Measurements from ENCODE around the gene PPP1R26. TPM values are rescaled to one million over a fixed set of nuclear protein-coding genes. Genes with fewer than 3 reads are reported as not detected.

Gene PPP1R26
- total and polyA plus RNA-seq, 2 experiments from 2014 or later: 10.7 to 49.8 TPM

DNA sequence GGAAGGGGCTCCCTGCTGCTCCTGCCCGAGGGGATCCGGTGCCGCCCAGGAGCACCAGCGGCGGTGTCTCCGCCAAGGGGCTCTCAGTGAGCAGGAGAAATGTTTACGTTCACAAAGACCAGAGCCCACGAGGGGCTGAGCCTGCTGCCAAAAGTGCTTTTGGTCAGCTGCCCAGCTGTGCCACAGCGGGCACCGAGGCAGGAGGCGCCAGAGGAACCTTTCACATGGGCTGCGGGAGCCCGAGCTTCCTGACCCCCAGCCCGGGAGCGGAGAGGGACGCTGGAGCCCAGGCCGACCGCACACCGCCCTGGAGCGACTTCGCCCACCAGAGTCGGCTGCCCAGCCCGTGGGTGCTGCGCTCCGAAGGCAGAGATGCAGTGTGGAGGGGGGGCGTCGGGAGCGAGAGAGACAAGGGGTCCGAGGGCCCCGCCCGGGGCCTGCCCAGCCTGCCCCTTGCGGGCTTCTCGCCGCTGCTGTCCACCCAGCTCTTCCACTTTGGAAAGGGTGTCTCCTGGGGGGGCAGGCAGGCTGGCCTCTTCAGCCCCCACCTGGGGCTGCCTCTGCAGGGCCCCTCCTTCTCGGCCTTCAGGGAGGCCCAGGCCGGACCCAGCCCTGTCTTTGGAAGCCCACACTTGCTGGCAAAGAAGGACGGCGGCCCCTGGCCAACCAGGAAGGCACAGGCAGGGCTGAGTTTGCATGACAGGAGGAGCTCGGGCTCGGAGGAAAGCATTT is 7.9 kb downstream of the PPP1R26 start:
- Histone ChIP-seq H3K36me3 (ENCODE audit: insufficient read depth) (peaks cover 7% of the 10 kb centered on the region; the same call in 1 of the 2 replicates), H3K4me2 (no peak overlapping the region), H3F3A (replicated peaks; ENCODE audit: low read depth) (no peaks in the 10 kb centered on the region), H2AFZ (no peak overlapping the region), H3K4me1 (ENCODE audit: insufficient read depth) (no peaks in the 10 kb centered on the region), H4K20me1 (replicated peaks; ENCODE audit: insufficient read depth) (0 out of 2 replicates have a peak, but pooled peaks cover 4% of the 10 kb centered on the region), H3K27me3 (ENCODE audit: insufficient read depth) (no peaks in the 10 kb centered on the region), H3K27ac (ENCODE audit: low read depth) (no peak overlapping the region), H3K9me2 (ENCODE audit: insufficient read depth) (no peaks in the 10 kb centered on the region), H3K4me3 (no peak overlapping the region), H3K79me2 (replicated peaks; ENCODE audit: insufficient read depth) (peaks cover 5% of the 10 kb centered on the region)
- Mint-ChIP-seq H3K27ac (no peak overlapping the region), H3K4me3 (no peak overlapping the region), H3K27me3 (ENCODE audit: insufficient read depth, low read depth, poor library complexity) (peaks cover 2% of the 10 kb centered on the region), H3K9me3 (no peaks in the 10 kb centered on the region), H3K36me3 (ENCODE audit: low read depth) (peaks cover 44% of the 10 kb centered on the region), H3K4me1 (peaks cover 2% of the 10 kb centered on the region)
- TF ChIP-seq EZH2 (IDR thresholded peaks at IDR 0.05; ENCODE audit: low read depth, unreplicated experiment) (no peak), POLR2AphosphoS5 (IDR thresholded peaks at IDR 0.05; ENCODE audit: low read depth) (no peak), ZNF114 (CRISPR knock-in tag; IDR thresholded peaks at IDR 0.05) (no peak), ZNF331 (CRISPR knock-in tag; IDR thresholded peaks at IDR 0.05; ENCODE audit: low read depth) (no peak)
- TF ChIP-seq, protein P1, sequence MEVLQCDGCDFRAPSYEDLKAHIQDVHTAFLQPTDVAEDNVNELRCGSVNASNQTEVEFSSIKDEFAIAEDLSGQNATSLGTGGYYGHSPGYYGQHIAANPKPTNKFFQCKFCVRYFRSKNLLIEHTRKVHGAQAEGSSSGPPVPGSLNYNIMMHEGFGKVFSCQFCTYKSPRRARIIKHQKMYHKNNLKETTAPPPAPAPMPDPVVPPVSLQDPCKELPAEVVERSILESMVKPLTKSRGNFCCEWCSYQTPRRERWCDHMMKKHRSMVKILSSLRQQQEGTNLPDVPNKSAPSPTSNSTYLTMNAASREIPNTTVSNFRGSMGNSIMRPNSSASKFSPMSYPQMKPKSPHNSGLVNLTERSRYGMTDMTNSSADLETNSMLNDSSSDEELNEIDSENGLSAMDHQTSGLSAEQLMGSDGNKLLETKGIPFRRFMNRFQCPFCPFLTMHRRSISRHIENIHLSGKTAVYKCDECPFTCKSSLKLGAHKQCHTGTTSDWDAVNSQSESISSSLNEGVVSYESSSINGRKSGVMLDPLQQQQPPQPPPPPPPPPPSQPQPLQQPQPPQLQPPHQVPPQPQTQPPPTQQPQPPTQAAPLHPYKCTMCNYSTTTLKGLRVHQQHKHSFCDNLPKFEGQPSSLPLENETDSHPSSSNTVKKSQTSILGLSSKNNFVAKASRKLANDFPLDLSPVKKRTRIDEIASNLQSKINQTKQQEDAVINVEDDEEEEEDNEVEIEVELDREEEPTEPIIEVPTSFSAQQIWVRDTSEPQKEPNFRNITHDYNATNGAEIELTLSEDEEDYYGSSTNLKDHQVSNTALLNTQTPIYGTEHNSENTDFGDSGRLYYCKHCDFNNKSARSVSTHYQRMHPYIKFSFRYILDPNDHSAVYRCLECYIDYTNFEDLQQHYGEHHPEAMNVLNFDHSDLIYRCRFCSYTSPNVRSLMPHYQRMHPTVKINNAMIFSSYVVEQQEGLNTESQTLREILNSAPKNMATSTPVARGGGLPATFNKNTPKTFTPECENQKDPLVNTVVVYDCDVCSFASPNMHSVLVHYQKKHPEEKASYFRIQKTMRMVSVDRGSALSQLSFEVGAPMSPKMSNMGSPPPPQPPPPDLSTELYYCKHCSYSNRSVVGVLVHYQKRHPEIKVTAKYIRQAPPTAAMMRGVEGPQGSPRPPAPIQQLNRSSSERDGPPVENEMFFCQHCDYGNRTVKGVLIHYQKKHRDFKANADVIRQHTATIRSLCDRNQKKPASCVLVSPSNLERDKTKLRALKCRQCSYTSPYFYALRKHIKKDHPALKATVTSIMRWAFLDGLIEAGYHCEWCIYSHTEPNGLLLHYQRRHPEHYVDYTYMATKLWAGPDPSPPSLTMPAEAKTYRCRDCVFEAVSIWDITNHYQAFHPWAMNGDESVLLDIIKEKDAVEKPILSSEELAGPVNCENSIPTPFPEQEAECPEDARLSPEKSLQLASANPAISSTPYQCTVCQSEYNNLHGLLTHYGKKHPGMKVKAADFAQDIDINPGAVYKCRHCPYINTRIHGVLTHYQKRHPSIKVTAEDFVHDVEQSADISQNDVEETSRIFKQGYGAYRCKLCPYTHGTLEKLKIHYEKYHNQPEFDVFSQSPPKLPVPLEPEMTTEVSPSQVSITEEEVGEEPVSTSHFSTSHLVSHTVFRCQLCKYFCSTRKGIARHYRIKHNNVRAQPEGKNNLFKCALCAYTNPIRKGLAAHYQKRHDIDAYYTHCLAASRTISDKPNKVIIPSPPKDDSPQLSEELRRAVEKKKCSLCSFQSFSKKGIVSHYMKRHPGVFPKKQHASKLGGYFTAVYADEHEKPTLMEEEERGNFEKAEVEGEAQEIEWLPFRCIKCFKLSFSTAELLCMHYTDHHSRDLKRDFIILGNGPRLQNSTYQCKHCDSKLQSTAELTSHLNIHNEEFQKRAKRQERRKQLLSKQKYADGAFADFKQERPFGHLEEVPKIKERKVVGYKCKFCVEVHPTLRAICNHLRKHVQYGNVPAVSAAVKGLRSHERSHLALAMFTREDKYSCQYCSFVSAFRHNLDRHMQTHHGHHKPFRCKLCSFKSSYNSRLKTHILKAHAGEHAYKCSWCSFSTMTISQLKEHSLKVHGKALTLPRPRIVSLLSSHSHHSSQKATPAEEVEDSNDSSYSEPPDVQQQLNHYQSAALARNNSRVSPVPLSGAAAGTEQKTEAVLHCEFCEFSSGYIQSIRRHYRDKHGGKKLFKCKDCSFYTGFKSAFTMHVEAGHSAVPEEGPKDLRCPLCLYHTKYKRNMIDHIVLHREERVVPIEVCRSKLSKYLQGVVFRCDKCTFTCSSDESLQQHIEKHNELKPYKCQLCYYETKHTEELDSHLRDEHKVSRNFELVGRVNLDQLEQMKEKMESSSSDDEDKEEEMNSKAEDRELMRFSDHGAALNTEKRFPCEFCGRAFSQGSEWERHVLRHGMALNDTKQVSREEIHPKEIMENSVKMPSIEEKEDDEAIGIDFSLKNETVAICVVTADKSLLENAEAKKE (CRISPR knock-in tag; IDR thresholded peaks at IDR 0.05): no peak
- TF ChIP-seq, protein P2, sequence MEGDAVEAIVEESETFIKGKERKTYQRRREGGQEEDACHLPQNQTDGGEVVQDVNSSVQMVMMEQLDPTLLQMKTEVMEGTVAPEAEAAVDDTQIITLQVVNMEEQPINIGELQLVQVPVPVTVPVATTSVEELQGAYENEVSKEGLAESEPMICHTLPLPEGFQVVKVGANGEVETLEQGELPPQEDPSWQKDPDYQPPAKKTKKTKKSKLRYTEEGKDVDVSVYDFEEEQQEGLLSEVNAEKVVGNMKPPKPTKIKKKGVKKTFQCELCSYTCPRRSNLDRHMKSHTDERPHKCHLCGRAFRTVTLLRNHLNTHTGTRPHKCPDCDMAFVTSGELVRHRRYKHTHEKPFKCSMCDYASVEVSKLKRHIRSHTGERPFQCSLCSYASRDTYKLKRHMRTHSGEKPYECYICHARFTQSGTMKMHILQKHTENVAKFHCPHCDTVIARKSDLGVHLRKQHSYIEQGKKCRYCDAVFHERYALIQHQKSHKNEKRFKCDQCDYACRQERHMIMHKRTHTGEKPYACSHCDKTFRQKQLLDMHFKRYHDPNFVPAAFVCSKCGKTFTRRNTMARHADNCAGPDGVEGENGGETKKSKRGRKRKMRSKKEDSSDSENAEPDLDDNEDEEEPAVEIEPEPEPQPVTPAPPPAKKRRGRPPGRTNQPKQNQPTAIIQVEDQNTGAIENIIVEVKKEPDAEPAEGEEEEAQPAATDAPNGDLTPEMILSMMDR (conservative IDR thresholded peaks at IDR 0.05; ENCODE audit: low read depth in 2 of 2): no peak
- no peak for DNase-seq (ENCODE audit: low spot score)
- no peak for ATAC-seq

Data from GM23338 (cell line).